GM21528 (cell line): ENCODE data around the gene ZNF865.
A peak's percentile ranks its signal among the peaks of the same experiment; 100 is the strongest.

Source experiments
- ATAC-seq: cut with Tn5 transposase; IDR thresholded peaks from one replicate; pipeline ENCODE4 v1.9.1; 2021; ENCODE audit warnings: mild to moderate bottlenecking, moderate library complexity; ENCODE audit not compliant: unreplicated experiment, low FRiP score

Gene ZNF865

GRCh38 chr19:55603581-55604292, 1.7 kb upstream of the ZNF865 start:
- ATAC-seq, result no peak

- peak; percentile 61 for ATAC-seq
Measured at GRCh38 chr19:55605207-55605636, 225 bp upstream of the ZNF865 start.

GRCh38 chr19:55606471-55606787, 982 bp downstream of the ZNF865 start:
- ATAC-seq, result no peak

- no peak for ATAC-seq
Measured at GRCh38 chr19:55606817-55607216, 1.4 kb downstream of the ZNF865 start.

GRCh38 chr19:55609326-55609725, 3.9 kb downstream of the ZNF865 start:
- no peak for ATAC-seq

- ATAC-seq, result no peak
Measured at GRCh38 chr19:55611300-55611982, 6.0 kb downstream of the ZNF865 start.

GRCh38 chr19:55611983-55612645, 6.7 kb downstream of the ZNF865 start:
- ATAC-seq, result no peak

- no peak for ATAC-seq
Measured at GRCh38 chr19:55613396-55613795, 7.9 kb downstream of the ZNF865 start.

GRCh38 chr19:55613930-55614710, 8.7 kb downstream of the ZNF865 start:
- no peak for ATAC-seq

GRCh38 chr19:55614711-55615542, 9.5 kb downstream of the ZNF865 start:
- no peak for ATAC-seq

- no peak for ATAC-seq
Measured at GRCh38 chr19:55615543-55616394, 10.3 kb downstream of the ZNF865 start.

- no peak for ATAC-seq
Measured at GRCh38 chr19:55616395-55616875, 11.0 kb downstream of the ZNF865 start.

- no peak for ATAC-seq
Measured at GRCh38 chr19:55617426-55617825, 12.0 kb downstream of the ZNF865 start.

GRCh38 chr19:55618426-55618825, 13.0 kb downstream of the ZNF865 start:
- ATAC-seq, result no peak

- no peak for ATAC-seq
Measured at GRCh38 chr19:55619286-55619685, 13.8 kb downstream of the ZNF865 start.

- ATAC-seq, result no peak
Measured at GRCh38 chr19:55620410-55621204, 15.2 kb downstream of the ZNF865 start.

- ATAC-seq, result no peak
Measured at GRCh38 chr19:55621205-55621672, 15.8 kb downstream of the ZNF865 start.

GRCh38 chr19:55621673-55622231, 16.3 kb downstream of the ZNF865 start:
- no peak for ATAC-seq
